ENCODE measurements around the gene SEH1L.

DNA sequence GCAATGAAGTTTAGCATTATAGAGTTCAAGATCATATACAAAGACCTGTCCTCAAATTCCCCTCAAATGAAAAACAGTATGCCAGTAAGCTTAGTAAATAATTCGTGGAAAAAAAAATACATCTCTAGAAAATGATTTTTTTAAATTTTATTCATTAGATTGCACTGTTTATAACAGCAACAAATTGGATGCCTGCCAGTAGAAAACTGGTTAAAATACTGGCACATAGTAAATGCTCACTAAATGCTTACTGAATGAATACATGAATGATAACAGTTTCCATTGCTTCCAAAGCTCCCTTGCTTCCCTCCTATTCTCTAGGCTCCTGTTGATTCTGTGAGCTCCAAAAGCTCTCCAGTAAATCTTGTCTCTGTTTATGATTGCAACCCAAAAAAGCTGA lies 25.5 kb upstream of the SEH1L start:
- no peak for TF ChIP-seq EZH2 (IDR thresholded peaks at IDR 0.05)
- TF ChIP-seq, protein P1, sequence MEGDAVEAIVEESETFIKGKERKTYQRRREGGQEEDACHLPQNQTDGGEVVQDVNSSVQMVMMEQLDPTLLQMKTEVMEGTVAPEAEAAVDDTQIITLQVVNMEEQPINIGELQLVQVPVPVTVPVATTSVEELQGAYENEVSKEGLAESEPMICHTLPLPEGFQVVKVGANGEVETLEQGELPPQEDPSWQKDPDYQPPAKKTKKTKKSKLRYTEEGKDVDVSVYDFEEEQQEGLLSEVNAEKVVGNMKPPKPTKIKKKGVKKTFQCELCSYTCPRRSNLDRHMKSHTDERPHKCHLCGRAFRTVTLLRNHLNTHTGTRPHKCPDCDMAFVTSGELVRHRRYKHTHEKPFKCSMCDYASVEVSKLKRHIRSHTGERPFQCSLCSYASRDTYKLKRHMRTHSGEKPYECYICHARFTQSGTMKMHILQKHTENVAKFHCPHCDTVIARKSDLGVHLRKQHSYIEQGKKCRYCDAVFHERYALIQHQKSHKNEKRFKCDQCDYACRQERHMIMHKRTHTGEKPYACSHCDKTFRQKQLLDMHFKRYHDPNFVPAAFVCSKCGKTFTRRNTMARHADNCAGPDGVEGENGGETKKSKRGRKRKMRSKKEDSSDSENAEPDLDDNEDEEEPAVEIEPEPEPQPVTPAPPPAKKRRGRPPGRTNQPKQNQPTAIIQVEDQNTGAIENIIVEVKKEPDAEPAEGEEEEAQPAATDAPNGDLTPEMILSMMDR (IDR thresholded peaks at IDR 0.05): no peak
